A549 (cell line): Measurements from ENCODE around the gene CRYBB3. TPM values are rescaled to one million over a fixed set of nuclear protein-coding genes. Genes with fewer than 3 reads are reported as not detected.

Experiments used
- ATAC-seq, 2 experiments: fragments of 200-7000 bp in 1 of 2; fragments of >200 bp in 1 of 2; cut with Nextera tagmentation in 1 of 2; cut with Tn5 transposase in 1 of 2; 3 replicates each; pipeline versions ENCODE4 v1.8.0 to v1.9.1; 2018 to 2020; ENCODE audit warnings: mild to moderate bottlenecking in 1 of 2, moderate library complexity in 1 of 2
- CTCF ChIA-PET: fragments of 300-600 bp; sonication (Branson Sonifier 250); formaldehyde crosslinking; extraction: SDS; loops from one replicate; lab custom pipeline; 2021; ENCODE audit warnings: antibody characterized with exemption, inconsistent platforms; lab: Yijun Ruan, JAX
- POLR2A ChIA-PET: fragments of 350-600 bp; formaldehyde crosslinking; extraction: SDS; loops from one replicate; lab custom pipeline; 2021; ENCODE audit warnings: antibody characterized with exemption, inconsistent platforms; lab: Yijun Ruan, JAX
- DNase-seq, 2 experiments: peaks; one replicate each; pipeline versions ENCODE4 v3.0.0 to v3.0.0-alpha.2; 2011 to 2016; ENCODE audit warnings: low read depth in 1 of 2, low spot score in 1 of 2
- FAIRE-seq: peaks from 2 replicates; lab custom pipeline; 2011; peaks lifted over from hg19 to GRCh38; lab: Jason Lieb, UNC
- H3K27ac ChIP-seq, 2 experiments: fragments of >200 bp; sonication (Bioruptor Twin); formaldehyde crosslinking; 3 replicates each; pipeline ENCODE4 v1.5.1; 2016 to 2017
- H3K4me1 ChIP-seq: fragments of >200 bp; sonication (Bioruptor Twin); formaldehyde crosslinking; 3 replicates; pipeline ENCODE4 v1.6.1; 2016
- H3K4me2 ChIP-seq: fragments of >200 bp; sonication (Bioruptor Twin); formaldehyde crosslinking; 3 replicates; pipeline ENCODE4 v1.6.1; 2016
- H3K4me3 ChIP-seq: fragments of >200 bp; sonication (Bioruptor Twin); formaldehyde crosslinking; 3 replicates; pipeline ENCODE4 v1.5.1; 2016
- H3K9me3 ChIP-seq: fragments of >200 bp; sonication (Bioruptor Twin); formaldehyde crosslinking; 3 replicates; pipeline ENCODE4 v1.6.1; 2016
- CHD2 ChIP-seq: fragments of 150-350 bp; IDR thresholded peaks from 2 replicates; pipeline ENCODE4 v1.6.1; 2014; ENCODE audit warnings: low read length; ENCODE audit not compliant: partially characterized antibody
- CHD4 ChIP-seq: fragments of 200-600 bp; sonication (generic); IDR thresholded peaks from 2 replicates; pipeline ENCODE4 v1.6.1; 2016; ENCODE audit warnings: antibody characterized with exemption, mild to moderate bottlenecking, borderline replicate concordance
- CTCF ChIP-seq: fragments of >200 bp; sonication (Bioruptor Twin); formaldehyde crosslinking; IDR thresholded peaks from 3 replicates; pipeline ENCODE4 v1.5.1; 2016
- EHF ChIP-seq: fragments of 250-450 bp; sonication (Bioruptor Pico); IDR thresholded peaks from 2 replicates; pipeline ENCODE4 v1.5.0; 2020; ENCODE audit warnings: mild to moderate bottlenecking
- FOXS1 ChIP-seq: fragments of 250-450 bp; sonication (Bioruptor Pico); IDR thresholded peaks from 2 replicates; pipeline ENCODE4 v1.5.0; 2020; ENCODE audit warnings: mild to moderate bottlenecking, moderate library complexity
- HDAC2 ChIP-seq: fragments of 200-600 bp; sonication (generic); IDR thresholded peaks from 2 replicates; pipeline ENCODE4 v1.6.1; 2016
- HOXB13 ChIP-seq: fragments of 250-450 bp; sonication (Bioruptor Pico); IDR thresholded peaks from 2 replicates; pipeline ENCODE4 v1.5.0; 2020; ENCODE audit warnings: low read depth, mild to moderate bottlenecking, moderate library complexity
- HOXB5 ChIP-seq: fragments of 250-450 bp; sonication (Bioruptor Pico); IDR thresholded peaks from 2 replicates; pipeline ENCODE4 v1.5.0; 2020; ENCODE audit warnings: mild to moderate bottlenecking, moderate library complexity
- KDM5A ChIP-seq: fragments of 200-600 bp; sonication (generic); IDR thresholded peaks from 2 replicates; pipeline ENCODE4 v1.6.1; 2016; ENCODE audit warnings: antibody characterized with exemption, mild to moderate bottlenecking
- MAX ChIP-seq: IDR thresholded peaks from 2 replicates; pipeline ENCODE4 v1.6.1; 2012
- NFE2L2 ChIP-seq: fragments of 150-350 bp; conservative IDR thresholded peaks from 2 replicates; pipeline ENCODE4 v1.6.1; 2014; ENCODE audit warnings: low read length
- NPAS2 ChIP-seq: fragments of 250-450 bp; sonication (Bioruptor Pico); IDR thresholded peaks from 2 replicates; pipeline ENCODE4 v1.8.0; 2022; ENCODE audit warnings: mild to moderate bottlenecking, moderate library complexity, borderline replicate concordance
- PBX3 ChIP-seq: IDR thresholded peaks from 2 replicates; pipeline ENCODE4 v1.6.1; 2012
- POLR2A ChIP-seq: IDR thresholded peaks from 2 replicates; pipeline ENCODE4 v1.6.1; 2012; ENCODE audit warnings: mild to moderate bottlenecking, low read length
- RAD21 ChIP-seq, 2 experiments: fragments of >200 bp in 1 of 2; sonication (Bioruptor Twin) in 1 of 2; formaldehyde crosslinking in 1 of 2; IDR thresholded peaks in 1 of 2; conservative IDR thresholded peaks in 1 of 2; 2 replicates in 1 of 2; 3 replicates in 1 of 2; pipeline ENCODE4 v1.6.1; 2012 to 2018; ENCODE audit warnings: inconsistent platforms in 1 of 2
- RCOR1 ChIP-seq: fragments of 150-350 bp; IDR thresholded peaks from 2 replicates; pipeline ENCODE4 v1.6.1; 2014; ENCODE audit warnings: antibody characterized with exemption, low read length, low read depth
- REST ChIP-seq: fragments of 200-600 bp; sonication (generic); IDR thresholded peaks from 2 replicates; pipeline ENCODE4 v1.6.1; 2016; ENCODE audit warnings: antibody characterized with exemption, mild to moderate bottlenecking, moderate library complexity
- RNF2 ChIP-seq: fragments of 200-600 bp; sonication (generic); IDR thresholded peaks from 2 replicates; pipeline ENCODE4 v1.6.1; 2016; ENCODE audit warnings: low read depth, mild to moderate bottlenecking, antibody characterized with exemption, moderate library complexity, borderline replicate concordance
- SMC3 ChIP-seq: fragments of >200 bp; sonication (Bioruptor Twin); formaldehyde crosslinking; IDR thresholded peaks from 3 replicates; pipeline ENCODE4 v1.6.1; 2018; ENCODE audit warnings: inconsistent platforms
- TFCP2L1 ChIP-seq: fragments of 250-450 bp; sonication (Bioruptor Pico); IDR thresholded peaks from 2 replicates; pipeline ENCODE4 v1.5.0; 2021; ENCODE audit warnings: mild to moderate bottlenecking
- TP53 ChIP-seq: fragments of 250-450 bp; sonication (Bioruptor Pico); IDR thresholded peaks from 2 replicates; pipeline ENCODE4 v1.5.0; 2021; ENCODE audit warnings: mild to moderate bottlenecking, moderate library complexity
- USF2 ChIP-seq: fragments of 450-650 bp; IDR thresholded peaks from 2 replicates; pipeline ENCODE4 v1.6.1; 2014; ENCODE audit warnings: antibody characterized with exemption
- ZNF302 ChIP-seq: fragments of 250-450 bp; sonication (Bioruptor Pico); IDR thresholded peaks from 2 replicates; pipeline ENCODE4 v1.9.0; 2021; ENCODE audit warnings: inconsistent platforms, mild to moderate bottlenecking, moderate library complexity
- WGBS: methylation state at CpG from one replicate; pipeline ENCODE4 v1.1.6; 2017; ENCODE audit errors: missing lambda C conversion rate; 5-methylcytosine and 5-hydroxymethylcytosine counted together
- polyA plus RNA-seq, 4 experiments: library from polyadenylated mRNA; depleted of rRNA in 3 of 4; stranded (reverse); fragments of >200 nt; fragmentation: RNase III in 1 of 4; extraction: RNeasy Plus Mini Kit Qiagen cat#74134 plus additional on column Dnase treatment in 1 of 4; gene quantifications; 2 replicates in 3 of 4; 3 replicates in 1 of 4; pipeline ENCODE4 v1.2.3, GENCODE V29; 2011 to 2017
- TF ChIP-seq, protein P1 (sequence below): fragments of >200 bp; sonication (Bioruptor Twin); formaldehyde crosslinking; IDR thresholded peaks from 3 replicates; pipeline ENCODE4 v1.6.1; 2016
- TF ChIP-seq, protein P2 (sequence below): fragments of 150-350 bp; IDR thresholded peaks from 2 replicates; pipeline ENCODE4 v1.6.1; 2014; ENCODE audit warnings: low read depth, mild to moderate bottlenecking, low read length

CRYBB3 gene
- polyA plus RNA-seq, 2 of the 4 experiments (the other 2 are of a cell fraction), result not detected

GRCh38 chr22:25172153-25172552 is 27.5 kb upstream of the CRYBB3 start:
- no peak for TF ChIP-seq HOXB13
- TF ChIP-seq HOXB5 (CRISPR knock-in tag), result no peak
- TF ChIP-seq SMC3, result peak; percentile 46
- TF ChIP-seq USF2, result no peak
- no peak for TF ChIP-seq RCOR1
- TF ChIP-seq ZNF302 (CRISPR knock-in tag), result no peak
- no peak for TF ChIP-seq NFE2L2
- no peak for TF ChIP-seq RNF2
- TF ChIP-seq EHF, result no peak
- no peak for TF ChIP-seq KDM5A
- TF ChIP-seq, protein P1, sequence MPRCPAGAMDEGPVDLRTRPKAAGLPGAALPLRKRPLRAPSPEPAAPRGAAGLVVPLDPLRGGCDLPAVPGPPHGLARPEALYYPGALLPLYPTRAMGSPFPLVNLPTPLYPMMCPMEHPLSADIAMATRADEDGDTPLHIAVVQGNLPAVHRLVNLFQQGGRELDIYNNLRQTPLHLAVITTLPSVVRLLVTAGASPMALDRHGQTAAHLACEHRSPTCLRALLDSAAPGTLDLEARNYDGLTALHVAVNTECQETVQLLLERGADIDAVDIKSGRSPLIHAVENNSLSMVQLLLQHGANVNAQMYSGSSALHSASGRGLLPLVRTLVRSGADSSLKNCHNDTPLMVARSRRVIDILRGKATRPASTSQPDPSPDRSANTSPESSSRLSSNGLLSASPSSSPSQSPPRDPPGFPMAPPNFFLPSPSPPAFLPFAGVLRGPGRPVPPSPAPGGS, result no peak
- peak; percentile 52 to 56; a peak in 4 of 5 replicates for TF ChIP-seq RAD21 (conservative IDR thresholded peaks at IDR 0.05 in 1 of 2, IDR thresholded peaks at IDR 0.05 in 1 of 2)
- TF ChIP-seq CHD2, result no peak
- TF ChIP-seq CHD4, result no peak
- TF ChIP-seq POLR2A, result no peak
- no peak for TF ChIP-seq NPAS2
- no peak for TF ChIP-seq PBX3
- no peak for TF ChIP-seq HDAC2
- TF ChIP-seq REST, result no peak
- TF ChIP-seq CTCF, result peak; percentile 38
- no peak for TF ChIP-seq FOXS1 (CRISPR knock-in tag)
- no peak for TF ChIP-seq TP53 (CRISPR knock-in tag)
- TF ChIP-seq, protein P2, sequence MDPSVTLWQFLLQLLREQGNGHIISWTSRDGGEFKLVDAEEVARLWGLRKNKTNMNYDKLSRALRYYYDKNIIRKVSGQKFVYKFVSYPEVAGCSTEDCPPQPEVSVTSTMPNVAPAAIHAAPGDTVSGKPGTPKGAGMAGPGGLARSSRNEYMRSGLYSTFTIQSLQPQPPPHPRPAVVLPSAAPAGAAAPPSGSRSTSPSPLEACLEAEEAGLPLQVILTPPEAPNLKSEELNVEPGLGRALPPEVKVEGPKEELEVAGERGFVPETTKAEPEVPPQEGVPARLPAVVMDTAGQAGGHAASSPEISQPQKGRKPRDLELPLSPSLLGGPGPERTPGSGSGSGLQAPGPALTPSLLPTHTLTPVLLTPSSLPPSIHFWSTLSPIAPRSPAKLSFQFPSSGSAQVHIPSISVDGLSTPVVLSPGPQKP, result no peak
- TF ChIP-seq MAX, result no peak
- TF ChIP-seq TFCP2L1 (CRISPR knock-in tag), result no peak
- Histone ChIP-seq H3K4me1 (peaks cover 24% of the 10 kb centered on the region), H3K4me2 (no peak overlapping the region), H3K4me3 (no peak overlapping the region), H3K9me3 (no peaks in the 10 kb centered on the region), H3K27ac (no peak overlapping the region)
- POLR2A ChIA-PET, result no interaction called here
- CTCF ChIA-PET, result interaction anchor here (0.7 to 1.0 kb wide), 2 partner anchors 10 to 91 kb away, joined by 3 to 6 read pairs; no protein-coding TSS in a partner anchor
- 29% methylated on average over 5 of the region's 5 CpGs for WGBS
- peak; percentile 65 to 76; a peak in 3 of 6 replicates for ATAC-seq
- no peak for FAIRE-seq
- peak; percentile 7 to 30 for DNase-seq
